ENCODE data around the gene NOS1AP. TPM values are rescaled to one million over a fixed set of nuclear protein-coding genes. Genes with fewer than 3 reads are reported as not detected.
"Not testable (repeated sequence)": the region's sequence is repeated elsewhere in the genome, so short reads cannot be mapped to it uniquely, and the experiment has no call there.

The NOS1AP gene
- total RNA-seq, 2 donors from 2014 or later: 0.13 TPM; not detected in 1

DNA sequence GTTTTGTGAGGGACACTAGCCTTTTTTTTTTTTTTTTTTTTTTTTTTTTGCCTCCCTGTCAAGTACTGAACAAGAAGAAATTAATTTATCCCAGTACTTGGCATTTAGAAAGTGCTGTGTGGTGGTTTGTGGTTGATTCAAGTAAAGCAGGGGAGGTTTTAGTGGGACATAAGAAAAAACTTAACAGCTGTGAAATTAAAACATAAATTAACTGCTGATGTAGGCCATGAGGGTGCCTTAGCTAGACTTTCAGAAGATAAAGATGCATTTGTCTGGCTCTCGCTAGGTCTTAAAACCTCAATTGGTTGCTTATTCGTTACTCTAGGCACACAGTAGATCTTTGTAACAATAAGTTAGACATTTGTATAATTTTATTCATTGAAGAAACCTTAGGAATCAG, 254.9 kb downstream of the NOS1AP start:
- no peaks in the 10 kb centered on the region for H3K36me3 Mint-ChIP-seq (ENCODE audit: low read depth)
- H3K4me3 Mint-ChIP-seq: no peak overlapping the region
- H3K27ac Mint-ChIP-seq: no peak overlapping the region
- H3K4me1 Mint-ChIP-seq: no peaks in the 10 kb centered on the region
- H3K27me3 Mint-ChIP-seq: peaks cover 11% of the 10 kb centered on the region
- no peak for ATAC-seq (replicated peaks)
- H3K9me3 Mint-ChIP-seq: no peaks in the 10 kb centered on the region

DNA sequence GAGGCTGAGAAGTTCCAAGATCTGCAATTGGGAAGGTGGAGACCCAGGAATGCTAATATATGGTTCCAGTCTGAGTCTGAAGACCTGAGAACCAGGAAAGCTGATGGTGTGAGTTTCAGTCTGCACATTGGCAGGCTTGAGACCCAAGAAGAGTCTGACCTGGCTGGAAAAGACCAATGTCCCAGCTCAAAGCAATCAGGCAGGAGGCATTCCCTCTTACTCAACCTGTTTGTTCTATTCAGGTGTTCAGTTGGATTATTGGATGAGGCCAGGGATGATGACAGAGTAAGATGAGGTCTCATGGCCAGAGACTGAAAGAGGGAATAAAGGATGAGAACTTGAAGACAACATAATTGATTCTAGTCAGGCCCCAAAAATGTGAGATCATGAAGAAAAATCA, 257.1 kb downstream of the NOS1AP start:
- H3K4me3 Mint-ChIP-seq: no peak overlapping the region
- H3K9me3 Mint-ChIP-seq: no peaks in the 10 kb centered on the region
- no peak overlapping the region for H3K27ac Mint-ChIP-seq
- H3K36me3 Mint-ChIP-seq (ENCODE audit: low read depth): no peaks in the 10 kb centered on the region
- H3K27me3 Mint-ChIP-seq: peaks cover 7% of the 10 kb centered on the region
- ATAC-seq (replicated peaks): no peak
- H3K4me1 Mint-ChIP-seq: no peaks in the 10 kb centered on the region

DNA sequence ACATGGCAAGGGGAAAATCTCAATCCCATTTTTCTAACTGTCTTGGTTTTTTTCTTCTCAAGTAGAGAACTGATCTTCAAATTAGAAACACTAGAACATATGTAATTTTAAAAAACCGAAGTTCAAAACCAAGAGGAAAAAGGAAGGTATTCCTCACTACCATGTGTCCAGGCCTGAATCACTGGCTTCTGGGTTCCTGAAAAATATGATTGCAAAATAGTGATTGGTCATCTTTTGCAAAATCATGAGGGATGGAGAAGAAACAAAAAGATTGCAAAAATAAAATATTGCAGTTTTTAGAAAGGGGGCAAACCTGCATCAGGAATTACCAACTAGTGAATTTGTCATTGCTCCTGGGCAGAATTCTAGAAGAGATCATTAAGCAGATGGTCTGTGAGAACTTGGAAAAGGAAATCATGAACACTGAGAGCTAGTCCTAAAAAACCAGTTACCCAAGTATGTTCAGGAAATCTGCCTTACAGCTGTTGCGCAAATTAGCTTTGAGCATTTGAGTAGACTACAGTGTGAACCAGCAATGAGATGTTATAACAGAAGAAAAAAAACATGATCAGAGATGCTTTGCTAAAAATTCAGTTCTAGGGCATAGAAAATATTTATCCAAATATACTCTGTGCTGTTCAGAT, 257.8 kb downstream of the NOS1AP start:
- Mint-ChIP-seq H3K4me1 (no peaks in the 10 kb centered on the region), H3K4me3 (no peak overlapping the region), H3K27me3 (peaks cover 13% of the 10 kb centered on the region), H3K9me3 (no peaks in the 10 kb centered on the region), H3K36me3 (ENCODE audit: low read depth) (no peaks in the 10 kb centered on the region), H3K27ac (no peak overlapping the region)
- ATAC-seq (replicated peaks): no peak

DNA sequence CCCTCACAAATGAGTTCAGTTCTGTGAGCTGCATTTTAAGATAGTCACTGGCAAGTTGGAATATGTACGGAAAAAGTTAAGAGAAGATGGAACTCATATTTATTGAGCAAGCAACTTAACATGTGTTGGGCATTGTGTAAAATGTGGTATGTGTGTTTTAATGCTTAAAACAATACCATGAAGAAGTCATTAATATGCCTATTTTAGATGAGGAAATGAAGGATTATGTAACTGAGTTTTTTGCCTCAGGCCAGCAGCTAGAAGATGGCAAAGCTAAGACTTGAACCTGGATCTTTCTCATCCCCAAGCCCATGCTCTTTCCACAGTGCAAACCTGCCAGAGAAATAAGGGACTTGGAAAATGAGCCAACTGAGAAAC, 258.3 kb downstream of the NOS1AP start:
- Mint-ChIP-seq H3K9me3 (no peaks in the 10 kb centered on the region), H3K27ac (no peak overlapping the region), H3K4me3 (no peak overlapping the region), H3K4me1 (no peaks in the 10 kb centered on the region), H3K27me3 (peaks cover 14% of the 10 kb centered on the region), H3K36me3 (ENCODE audit: low read depth) (no peaks in the 10 kb centered on the region)
- ATAC-seq (replicated peaks): no peak

DNA sequence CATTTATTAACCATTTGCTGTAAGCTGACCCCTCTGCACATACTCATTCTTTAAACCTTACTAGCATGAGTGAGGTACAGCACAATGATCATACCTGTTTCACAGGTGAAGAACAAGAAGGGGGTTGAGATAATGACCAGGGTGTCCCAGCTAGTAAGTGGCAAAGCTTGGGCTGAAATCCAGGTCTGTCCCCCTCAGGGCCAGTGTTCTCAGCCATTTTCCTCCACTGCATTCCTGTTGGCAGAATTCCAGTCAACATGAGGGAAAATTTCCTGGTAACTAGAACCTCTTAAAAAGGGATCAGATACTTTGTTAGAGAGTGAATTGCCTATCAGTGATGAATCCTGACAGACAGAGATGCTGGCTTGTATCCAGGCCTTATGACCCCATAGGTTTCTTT, 259.0 kb downstream of the NOS1AP start:
- Mint-ChIP-seq H3K9me3 (no peaks in the 10 kb centered on the region), H3K27me3 (peaks cover 14% of the 10 kb centered on the region), H3K36me3 (ENCODE audit: low read depth) (no peaks in the 10 kb centered on the region), H3K4me1 (no peaks in the 10 kb centered on the region), H3K4me3 (no peak overlapping the region), H3K27ac (no peak overlapping the region)
- no peak for ATAC-seq (replicated peaks)

DNA sequence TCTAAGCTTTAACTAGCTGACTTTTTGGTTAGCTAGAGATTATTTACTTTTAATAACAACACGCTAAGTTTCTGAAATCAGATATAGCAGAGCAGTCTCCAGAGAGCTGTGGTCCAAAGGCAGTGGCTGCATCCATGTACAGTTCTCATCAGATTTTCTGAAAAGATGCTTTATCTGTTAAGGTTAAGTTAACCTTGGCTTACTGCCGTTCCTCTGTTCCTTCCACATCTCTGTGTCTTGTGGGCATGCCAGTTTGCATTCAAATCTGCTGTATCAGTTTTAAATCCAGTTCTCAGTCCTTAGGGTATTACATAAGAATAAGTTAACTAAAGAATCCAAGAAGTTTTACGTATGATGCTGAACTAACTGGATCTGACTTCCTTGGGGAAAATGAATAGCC, 260.3 kb downstream of the NOS1AP start:
- no peak overlapping the region for H3K27ac Mint-ChIP-seq
- no peak for ATAC-seq (replicated peaks)
- H3K4me1 Mint-ChIP-seq: no peaks in the 10 kb centered on the region
- H3K9me3 Mint-ChIP-seq: no peaks in the 10 kb centered on the region
- no peaks in the 10 kb centered on the region for H3K36me3 Mint-ChIP-seq (ENCODE audit: low read depth)
- no peak overlapping the region for H3K4me3 Mint-ChIP-seq
- H3K27me3 Mint-ChIP-seq: peaks cover 18% of the 10 kb centered on the region

DNA sequence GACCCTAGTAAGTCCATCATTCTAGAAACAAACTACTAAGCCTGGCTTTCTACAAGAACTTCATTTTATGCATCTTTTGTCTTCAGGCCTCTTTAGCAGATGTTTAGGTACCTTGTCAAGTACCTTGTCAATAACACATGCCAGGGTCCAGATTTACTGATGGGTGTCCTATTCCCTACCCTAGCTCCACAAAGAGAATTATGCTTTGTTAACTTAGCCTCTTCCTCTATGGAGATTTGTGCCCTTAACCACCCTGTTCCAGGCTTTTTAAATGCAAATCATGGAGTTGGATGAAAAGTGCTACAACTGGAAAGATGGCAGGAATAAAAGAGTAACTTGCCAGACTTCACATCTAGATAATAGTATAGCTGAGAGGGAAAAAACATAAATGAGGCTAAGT, 264.5 kb downstream of the NOS1AP start:
- ATAC-seq (replicated peaks): no peak
- Mint-ChIP-seq H3K27me3 (peaks cover 24% of the 10 kb centered on the region), H3K27ac (no peak overlapping the region), H3K4me1 (no peaks in the 10 kb centered on the region), H3K9me3 (no peaks in the 10 kb centered on the region), H3K4me3 (no peak overlapping the region), H3K36me3 (ENCODE audit: low read depth) (no peaks in the 10 kb centered on the region)

DNA sequence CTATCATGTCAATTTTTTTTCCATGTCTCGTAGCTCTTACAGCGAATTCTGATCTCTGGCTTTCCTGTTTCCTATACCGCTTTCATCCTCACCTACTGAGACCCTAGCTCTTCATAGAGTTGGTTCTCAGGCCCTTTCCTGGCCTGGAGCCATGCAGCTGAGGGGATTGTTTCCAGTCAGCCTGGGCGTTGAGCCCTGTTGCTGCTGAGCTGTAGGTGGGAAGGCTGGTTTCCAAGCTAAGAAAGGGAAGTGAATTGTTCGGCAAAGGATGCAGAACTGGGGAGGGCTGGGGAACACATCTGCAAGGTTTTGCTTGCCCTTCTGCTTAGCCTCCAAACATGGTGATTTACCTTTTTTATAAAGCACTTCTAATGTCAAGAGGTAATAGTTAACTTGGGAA, 265.6 kb downstream of the NOS1AP start:
- no peak for ATAC-seq (replicated peaks)
- H3K4me3 Mint-ChIP-seq: no peak overlapping the region
- H3K4me1 Mint-ChIP-seq: no peaks in the 10 kb centered on the region
- H3K36me3 Mint-ChIP-seq (ENCODE audit: low read depth): no peaks in the 10 kb centered on the region
- no peak overlapping the region for H3K27ac Mint-ChIP-seq
- peaks cover 24% of the 10 kb centered on the region for H3K27me3 Mint-ChIP-seq
- H3K9me3 Mint-ChIP-seq: no peaks in the 10 kb centered on the region

DNA sequence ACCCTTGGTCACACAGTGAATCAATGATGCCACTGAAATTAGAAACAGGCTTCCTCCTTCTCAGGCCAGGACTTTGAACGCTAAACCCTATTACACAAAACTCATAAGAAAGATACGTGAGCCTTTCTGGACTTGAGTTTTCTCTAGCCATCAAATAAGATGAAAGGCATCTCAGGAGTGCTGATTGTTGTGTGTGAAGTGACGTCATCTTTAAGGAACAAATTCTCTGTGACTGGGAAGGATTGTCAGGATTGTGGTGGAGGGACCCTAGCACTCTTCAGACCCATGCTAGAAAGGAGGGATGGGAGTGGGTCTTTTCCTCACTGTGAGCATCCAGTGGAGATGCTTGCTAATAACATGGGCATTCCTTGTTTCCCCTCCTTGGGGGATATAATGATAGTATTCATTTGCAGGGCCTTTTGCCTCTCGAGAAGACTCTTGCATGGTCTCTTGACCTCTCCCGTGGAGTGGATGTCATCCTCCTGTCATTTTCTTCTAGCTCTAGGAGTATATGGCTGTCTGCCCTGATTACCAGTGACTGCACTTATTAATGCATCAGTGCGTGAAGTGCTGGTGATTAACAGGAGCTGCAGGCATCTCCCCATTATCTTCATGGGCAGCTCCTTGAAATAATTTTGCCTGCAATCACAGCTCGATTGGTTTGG, 267.3 kb downstream of the NOS1AP start:
- Mint-ChIP-seq H3K4me3 (no peak overlapping the region), H3K9me3 (no peaks in the 10 kb centered on the region), H3K27me3 (peaks cover 20% of the 10 kb centered on the region), H3K36me3 (ENCODE audit: low read depth) (no peaks in the 10 kb centered on the region), H3K27ac (no peak overlapping the region), H3K4me1 (no peaks in the 10 kb centered on the region)
- no peak for ATAC-seq (replicated peaks)

DNA sequence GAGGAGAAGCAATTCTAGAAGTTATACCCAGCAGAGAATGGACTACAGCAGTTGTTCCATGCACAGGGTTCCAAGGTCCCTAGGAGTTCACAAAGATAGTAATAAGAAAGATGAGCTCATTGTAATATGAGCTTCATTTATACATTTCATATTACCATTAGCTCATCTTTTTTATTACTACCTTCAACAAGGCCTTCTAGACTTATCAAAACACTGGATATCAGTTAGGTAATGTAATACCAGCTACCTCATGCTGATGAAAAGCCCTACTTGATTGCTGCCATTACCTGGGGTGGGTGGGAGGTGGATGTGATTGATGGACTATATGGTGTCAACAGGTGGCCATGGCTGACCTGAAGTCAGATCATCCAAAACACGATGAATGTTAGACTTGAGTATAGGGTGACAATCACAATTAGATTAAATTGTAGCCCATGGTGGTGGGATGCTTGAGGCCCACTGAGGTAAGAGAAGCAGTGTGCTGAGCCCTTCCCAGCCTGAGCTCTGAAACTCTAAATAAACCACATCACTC, 273.0 kb downstream of the NOS1AP start:
- no peaks in the 10 kb centered on the region for H3K36me3 Mint-ChIP-seq (ENCODE audit: low read depth)
- peaks cover 5% of the 10 kb centered on the region for H3K27me3 Mint-ChIP-seq
- no peak overlapping the region for H3K4me3 Mint-ChIP-seq
- no peak for ATAC-seq (replicated peaks)
- no peaks in the 10 kb centered on the region for H3K9me3 Mint-ChIP-seq
- no peaks in the 10 kb centered on the region for H3K4me1 Mint-ChIP-seq
- H3K27ac Mint-ChIP-seq: no peak overlapping the region

DNA sequence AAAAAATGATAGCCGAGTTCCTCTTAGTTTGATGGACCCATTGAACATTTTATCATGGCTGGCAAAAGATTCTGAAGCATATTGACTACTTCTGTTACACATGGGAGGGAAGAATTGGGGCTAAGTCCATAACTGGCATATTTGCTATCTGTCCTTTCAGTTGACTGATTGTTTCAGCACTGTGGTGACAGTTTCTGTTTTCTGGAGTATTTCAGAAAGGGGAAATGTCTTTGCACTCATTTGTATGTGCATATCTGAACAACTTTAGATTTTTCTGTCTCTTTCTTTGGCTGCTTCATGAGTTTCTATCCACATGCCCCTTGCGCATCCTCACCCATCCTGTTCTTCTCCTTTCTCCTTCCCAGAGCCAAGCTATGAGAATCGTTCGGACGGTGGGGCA, 274.0 kb downstream of the NOS1AP start:
- Mint-ChIP-seq H3K27ac (no peak overlapping the region), H3K27me3 (peaks cover 5% of the 10 kb centered on the region), H3K36me3 (ENCODE audit: low read depth) (no peaks in the 10 kb centered on the region), H3K4me1 (no peaks in the 10 kb centered on the region), H3K4me3 (no peak overlapping the region), H3K9me3 (no peaks in the 10 kb centered on the region)
- no peak for ATAC-seq (replicated peaks)

DNA sequence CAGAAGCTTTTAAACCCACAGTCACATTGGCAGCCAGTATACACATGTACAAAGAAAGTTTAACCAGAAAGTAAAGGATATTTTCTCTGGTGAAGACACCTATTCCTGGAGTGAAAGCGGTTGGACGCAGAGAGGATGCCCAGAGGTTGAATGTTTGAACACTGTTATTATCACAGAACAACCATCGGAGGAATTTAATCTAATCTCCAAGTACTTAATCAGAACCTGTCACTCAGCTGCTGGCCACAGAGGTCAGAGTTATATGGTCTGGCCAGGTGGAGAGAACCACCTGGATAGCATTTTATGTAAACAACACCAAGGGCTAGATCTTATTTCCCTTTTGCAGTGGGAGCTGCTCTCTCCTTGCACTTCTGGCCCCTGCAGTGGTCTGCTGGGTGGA, 277.8 kb downstream of the NOS1AP start:
- no peak overlapping the region for H3K27ac Mint-ChIP-seq
- no peak overlapping the region for H3K4me3 Mint-ChIP-seq
- H3K4me1 Mint-ChIP-seq: no peaks in the 10 kb centered on the region
- peaks cover 4% of the 10 kb centered on the region for H3K27me3 Mint-ChIP-seq
- ATAC-seq (replicated peaks): no peak
- no peaks in the 10 kb centered on the region for H3K9me3 Mint-ChIP-seq
- no peaks in the 10 kb centered on the region for H3K36me3 Mint-ChIP-seq (ENCODE audit: low read depth)

DNA sequence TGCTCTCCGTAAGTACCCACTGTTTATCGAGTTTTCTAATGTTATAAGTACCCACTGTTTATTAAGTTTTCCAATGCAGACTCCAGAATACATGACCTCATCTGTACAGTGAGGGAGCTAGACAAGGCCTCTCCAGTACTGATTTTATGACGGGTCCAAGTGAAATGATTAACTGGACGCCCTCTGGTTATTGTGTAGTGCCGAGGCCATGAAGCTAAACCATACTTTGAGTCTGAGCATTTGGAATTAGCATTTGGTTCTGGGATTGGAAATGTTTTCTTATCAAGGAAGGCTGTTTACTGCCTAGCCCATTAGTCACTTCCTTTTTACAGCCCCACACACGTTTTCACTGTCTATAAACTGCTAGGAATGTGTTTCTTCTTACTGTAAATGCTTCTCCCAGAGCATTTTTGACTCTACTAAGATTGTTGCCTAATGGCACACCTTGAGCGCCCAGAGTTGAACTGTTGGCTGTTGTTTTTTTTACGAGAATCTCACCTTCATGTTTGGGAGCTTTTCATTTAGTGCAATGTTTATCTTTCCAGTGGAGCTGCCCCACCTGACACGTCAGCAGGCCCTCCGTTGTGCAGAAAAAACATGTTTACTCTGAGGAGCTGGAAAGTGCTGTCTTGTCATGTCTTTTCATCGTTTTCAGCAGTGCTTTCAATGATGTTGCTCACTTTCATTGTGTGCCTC, 280.3 kb downstream of the NOS1AP start:
- H3K9me3 Mint-ChIP-seq: no peaks in the 10 kb centered on the region
- H3K27ac Mint-ChIP-seq: no peak overlapping the region
- no peak for ATAC-seq (replicated peaks)
- no peak overlapping the region for H3K4me3 Mint-ChIP-seq
- peaks cover 7% of the 10 kb centered on the region for H3K27me3 Mint-ChIP-seq
- H3K36me3 Mint-ChIP-seq (ENCODE audit: low read depth): no peaks in the 10 kb centered on the region
- no peaks in the 10 kb centered on the region for H3K4me1 Mint-ChIP-seq

DNA sequence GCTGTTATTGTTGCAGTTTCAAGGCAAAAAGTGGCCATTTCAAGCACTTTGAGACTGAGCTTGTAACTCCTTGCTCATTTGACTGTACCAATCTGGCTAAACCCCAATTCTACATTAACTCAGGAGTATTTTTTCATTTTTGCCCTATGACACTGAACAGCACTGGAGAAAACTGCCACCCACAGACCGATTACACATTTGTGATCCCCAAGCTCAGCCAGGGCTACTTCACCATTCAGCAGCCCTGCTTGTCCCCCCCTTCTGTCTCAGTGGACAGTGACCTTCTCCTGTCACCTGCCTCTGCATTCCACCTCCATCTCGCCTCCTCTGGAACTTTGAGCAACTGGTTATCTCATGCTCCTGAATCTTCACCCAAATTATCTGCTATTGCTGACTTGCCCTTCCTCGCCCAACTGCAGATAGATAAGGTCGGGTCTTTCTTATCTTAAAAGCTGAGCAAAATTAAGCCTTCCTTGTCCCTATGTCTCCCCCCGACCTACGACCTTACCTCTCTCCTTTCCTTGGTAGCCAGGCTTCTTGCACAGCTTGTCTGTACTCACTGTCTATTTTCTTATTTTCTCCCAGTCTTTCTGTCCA, 281.9 kb downstream of the NOS1AP start:
- H3K27me3 Mint-ChIP-seq: peaks cover 7% of the 10 kb centered on the region
- ATAC-seq (replicated peaks): no peak
- H3K4me1 Mint-ChIP-seq: no peaks in the 10 kb centered on the region
- no peaks in the 10 kb centered on the region for H3K9me3 Mint-ChIP-seq
- no peak overlapping the region for H3K27ac Mint-ChIP-seq
- no peaks in the 10 kb centered on the region for H3K36me3 Mint-ChIP-seq (ENCODE audit: low read depth)
- H3K4me3 Mint-ChIP-seq: no peak overlapping the region

DNA sequence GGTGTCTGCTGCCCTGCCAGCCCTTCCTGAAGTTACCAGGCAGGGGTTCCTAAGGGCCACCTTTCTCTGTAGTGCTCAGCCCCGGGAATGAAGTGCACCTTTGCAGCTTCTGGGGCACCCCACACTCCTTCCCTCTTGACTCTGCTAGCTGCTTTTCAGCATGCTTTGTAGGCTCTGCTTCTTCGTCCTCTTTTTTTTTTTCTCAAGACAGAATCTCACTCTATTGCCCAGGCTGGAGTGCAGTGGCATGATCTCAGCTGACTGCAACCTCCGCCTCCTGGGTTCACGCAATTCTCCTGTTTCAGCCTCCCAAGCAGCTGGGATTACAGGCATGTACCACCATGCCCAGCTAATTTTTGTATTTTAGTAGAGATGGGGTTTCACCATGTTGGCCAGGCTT, 282.4 kb downstream of the NOS1AP start:
- not testable (repeated sequence) for H3K9me3 Mint-ChIP-seq; H3K36me3 Mint-ChIP-seq (ENCODE audit: low read depth); H3K27ac Mint-ChIP-seq; H3K4me3 Mint-ChIP-seq; H3K4me1 Mint-ChIP-seq; ATAC-seq (replicated peaks); H3K27me3 Mint-ChIP-seq
